Activated T-cell treated with anti-CD3 and anti-CD28 coated beads, Interleukin-2, amount 50 U/mL, for 1 hour (primary cell): Measurements from ENCODE around the gene HDAC5.
A peak's percentile ranks its signal among the peaks of the same experiment; 100 is the strongest.
"Not testable (repeated sequence)": the region's sequence is repeated elsewhere in the genome, so short reads cannot be mapped to it uniquely, and the experiment has no call there.

Source experiments
- DNase-seq: peaks from one replicate; pipeline ENCODE4 v3.0.0-alpha.2; 2020

HDAC5 gene

GRCh38 chr17:44123356-44124117 is at the start of gene HDAC5:
TSS of gene HDAC5 (minus strand) at chr17:44123641. CDS start at chr17:44117515, 6,126 bp downstream.
- DNase-seq: peak; percentile 97

- no peak for DNase-seq
Measured at GRCh38 chr17:44171931-44172455, 48.6 kb upstream of the HDAC5 start.

DNA sequence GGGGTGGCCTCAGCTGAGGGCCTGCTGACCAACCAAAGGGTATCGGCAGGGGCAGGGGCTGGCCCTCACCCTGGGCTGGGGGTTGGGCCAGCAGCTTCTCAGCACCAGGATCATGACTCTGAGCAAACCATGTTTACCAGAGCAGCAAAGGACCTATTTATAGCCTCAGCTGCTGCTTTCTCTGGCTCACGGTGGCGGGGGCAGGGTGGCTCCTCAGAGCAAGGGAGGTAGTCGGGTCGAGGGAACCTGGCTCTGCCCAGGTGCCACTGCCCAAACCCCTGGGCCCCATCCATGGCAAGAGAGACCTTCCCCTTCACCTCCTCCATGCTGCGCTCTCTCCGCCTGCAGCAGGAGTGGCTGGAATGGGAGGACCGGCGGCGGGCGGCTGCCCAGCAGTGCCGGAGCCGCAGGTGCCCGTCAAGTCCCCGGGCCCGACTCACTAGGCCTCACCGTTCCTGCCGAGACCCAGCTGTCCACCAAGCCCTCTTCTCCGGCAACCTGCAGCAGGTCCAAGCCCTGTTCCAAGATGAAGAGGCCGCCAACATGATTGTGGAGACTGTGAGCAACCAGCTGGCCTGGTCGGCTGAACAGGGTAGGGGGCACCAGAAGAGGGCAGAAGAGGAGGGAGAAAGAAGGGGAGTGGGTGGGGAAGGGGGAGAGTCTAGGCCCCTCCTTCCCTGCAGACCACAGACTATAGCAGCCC is 47.2 kb upstream of the HDAC5 start, which contains the start of gene ASB16:
TSS of gene ASB16 (plus strand) at position 206 of the 703 bp plus-strand sequence. CDS start at position 292, 86 bp downstream.
- DNase-seq: no peak

DNA sequence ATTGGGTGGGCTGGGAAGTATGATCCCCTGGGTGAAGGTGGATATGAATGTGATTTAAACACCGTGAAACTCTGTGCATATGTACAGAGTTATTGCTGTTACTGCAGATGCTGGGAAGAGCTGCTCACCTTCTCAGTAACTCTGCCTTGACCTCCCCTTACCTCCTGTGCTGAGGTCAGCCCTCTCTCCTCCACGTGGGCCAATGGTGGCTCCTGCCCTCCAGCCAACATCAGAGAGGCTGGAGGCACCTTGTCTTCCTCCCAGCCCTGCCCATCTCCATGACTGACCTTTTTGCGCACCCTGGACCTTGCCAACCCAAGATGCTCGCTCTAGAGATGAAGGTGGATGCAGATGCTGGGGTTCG is 46.7 kb upstream of the HDAC5 start:
- DNase-seq: no peak

DNA sequence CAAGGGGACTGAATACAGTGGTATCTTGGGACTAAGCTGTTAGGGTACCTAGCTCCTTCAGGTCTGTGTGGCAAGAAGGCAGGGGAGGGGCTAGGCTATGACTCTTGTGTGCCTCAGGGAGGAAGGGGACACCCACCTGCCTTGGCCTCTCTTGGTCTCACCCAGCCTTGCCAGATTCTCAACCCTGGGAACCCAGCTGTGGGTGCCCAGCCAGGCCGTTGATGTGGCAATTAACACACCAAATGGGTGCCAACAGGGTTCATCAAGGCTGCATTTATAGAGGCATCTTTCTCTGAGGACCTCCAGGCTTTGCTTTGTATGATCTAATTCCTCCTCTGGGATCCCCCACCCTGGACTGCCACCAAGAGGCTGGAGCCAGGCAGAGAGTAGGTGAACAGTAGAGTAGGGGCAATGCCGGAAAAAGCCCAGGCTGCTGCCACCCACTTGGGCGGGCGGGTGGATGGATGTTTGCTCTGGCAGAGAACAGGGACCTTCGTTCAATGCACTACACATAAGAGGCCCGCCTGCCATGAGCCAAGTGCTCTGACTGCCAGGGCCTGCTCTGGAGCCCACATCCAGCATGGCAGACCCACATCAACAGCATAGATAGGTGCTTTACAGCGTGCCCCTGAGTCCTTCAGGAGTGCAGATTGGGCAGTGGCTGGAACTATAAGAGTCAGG is 43.9 kb upstream of the HDAC5 start:
- no peak for DNase-seq

GRCh38 chr17:44164476-44164875 is 41.0 kb upstream of the HDAC5 start:
- DNase-seq: no peak

DNA sequence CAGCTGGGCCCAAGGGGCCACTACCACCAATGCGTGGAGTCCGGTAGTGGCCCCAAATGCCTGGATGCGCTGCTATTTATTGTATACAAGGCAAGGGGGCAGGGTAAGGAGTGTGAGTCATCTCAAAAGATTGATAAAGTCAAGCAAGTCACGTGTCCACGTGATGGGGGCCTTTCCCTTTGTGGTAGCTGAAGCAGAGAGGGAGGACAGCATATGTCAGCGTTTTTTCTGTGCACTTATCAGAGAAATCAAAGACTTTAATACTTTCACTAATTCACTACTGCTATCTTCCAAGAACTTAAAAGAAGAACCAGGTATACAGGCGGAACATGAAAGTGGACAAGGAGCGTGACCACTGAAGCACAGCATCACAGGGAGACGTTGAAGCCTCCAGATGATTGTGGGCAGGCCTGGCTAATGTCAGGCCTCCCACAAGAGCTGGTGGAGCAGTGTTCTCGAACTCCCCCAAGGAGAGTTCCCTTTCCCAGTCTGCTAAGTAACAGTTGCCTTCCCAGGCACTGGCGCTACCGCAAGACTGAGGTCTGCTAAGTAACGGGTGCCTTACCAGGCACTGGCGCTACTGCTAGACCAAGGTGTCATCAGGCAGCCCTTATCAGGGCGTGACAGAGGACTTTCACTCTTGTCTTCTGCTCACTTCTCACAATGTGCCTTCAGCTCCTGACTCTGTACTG is 36.2 kb upstream of the HDAC5 start:
- DNase-seq: no peak

DNA sequence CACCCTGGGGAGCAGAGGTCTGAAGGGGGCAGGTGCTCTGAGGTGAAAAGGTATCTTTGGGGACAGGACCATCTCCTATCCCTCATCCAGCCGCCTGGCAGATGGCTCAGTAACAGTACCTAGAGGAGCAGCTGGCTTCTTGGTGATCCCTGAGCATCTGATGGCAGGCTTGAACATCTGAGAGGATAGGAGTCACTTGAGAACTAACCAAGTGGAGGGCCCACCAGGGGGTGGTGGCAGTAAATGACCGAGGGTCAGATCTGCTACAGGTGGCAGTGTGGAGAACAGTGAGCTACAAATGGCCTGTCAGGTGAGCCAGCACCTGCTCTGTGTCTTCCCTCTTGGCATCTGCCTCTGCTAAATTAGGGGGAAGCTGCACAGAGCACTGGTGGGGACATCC is 32.0 kb upstream of the HDAC5 start:
- no peak for DNase-seq

DNA sequence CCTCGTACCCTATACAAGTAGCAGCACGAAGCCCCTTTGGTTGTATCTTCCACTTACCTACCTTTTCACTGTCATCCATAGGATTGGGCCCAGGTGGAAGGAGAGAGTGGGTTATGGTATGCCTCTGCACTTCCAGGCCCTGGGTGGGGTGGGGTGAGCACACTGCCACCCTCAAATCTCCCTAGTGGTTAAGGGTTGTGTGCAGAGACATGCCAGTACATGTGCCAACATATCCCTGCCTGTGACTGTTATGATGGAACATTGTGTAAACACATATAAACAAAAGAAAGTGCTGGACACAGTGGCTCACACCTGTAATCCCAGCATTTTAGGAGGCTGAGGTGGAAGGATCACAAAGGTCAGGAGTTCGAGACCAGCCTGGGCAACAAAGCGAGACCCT is 29.4 kb upstream of the HDAC5 start:
- DNase-seq: no peak

DNA sequence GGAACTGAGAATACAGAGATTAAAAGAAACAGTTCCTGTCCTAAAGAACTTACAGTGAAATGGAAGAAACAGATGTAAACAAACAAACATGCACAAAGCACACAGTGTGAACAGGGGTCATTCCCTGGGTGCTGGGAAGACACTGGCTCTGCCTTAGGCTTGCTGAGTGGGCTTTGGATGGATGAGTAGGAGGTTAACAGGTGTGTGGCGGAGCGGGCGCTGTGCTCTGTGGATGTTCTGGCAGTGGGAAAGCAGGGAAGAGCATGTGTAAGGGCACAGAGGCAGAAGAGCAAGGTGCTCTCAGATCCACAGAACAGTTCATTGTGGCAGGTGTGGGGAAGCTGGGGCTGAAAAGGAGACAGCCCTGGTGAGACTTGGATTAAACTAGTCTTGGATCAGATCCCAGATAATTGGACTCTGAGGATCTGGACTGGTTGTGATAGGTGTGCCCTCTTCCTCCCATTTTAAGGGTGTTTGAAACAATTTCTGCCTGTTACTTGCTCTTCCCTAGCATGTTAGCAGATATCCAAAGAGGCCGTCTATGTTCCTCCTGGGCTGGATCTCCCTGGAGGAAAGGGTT is 26.4 kb upstream of the HDAC5 start:
- DNase-seq: no peak

GRCh38 chr17:44149066-44149465 is 25.6 kb upstream of the HDAC5 start:
- DNase-seq: not testable (repeated sequence)

GRCh38 chr17:44147812-44148211 is 24.4 kb upstream of the HDAC5 start:
- no peak for DNase-seq

- DNase-seq: no peak
Measured at GRCh38 chr17:44146375-44147346, 23.2 kb upstream of the HDAC5 start.

- no peak for DNase-seq
Measured at GRCh38 chr17:44144966-44145739, 21.7 kb upstream of the HDAC5 start.

DNA sequence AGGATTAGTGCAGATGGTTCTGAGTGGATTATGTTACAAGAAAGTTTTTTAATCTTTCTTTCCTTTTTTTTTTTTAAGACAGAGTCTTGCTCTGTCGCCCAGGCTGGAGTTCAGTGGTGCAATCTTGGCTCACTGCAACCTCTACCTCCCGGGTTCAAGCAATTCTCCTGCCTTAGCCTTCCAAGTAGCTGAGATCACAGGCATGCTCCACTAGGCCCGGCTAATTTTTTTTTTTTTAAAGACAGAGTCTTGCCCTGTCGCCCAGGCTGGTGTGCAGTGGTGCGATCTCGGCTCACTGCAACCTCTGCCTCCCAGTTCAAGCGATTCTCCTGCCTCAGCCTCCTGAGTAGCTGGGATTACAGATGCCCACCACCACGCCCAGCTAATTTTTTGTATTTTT is 20.5 kb upstream of the HDAC5 start:
- DNase-seq: not testable (repeated sequence)

DNA sequence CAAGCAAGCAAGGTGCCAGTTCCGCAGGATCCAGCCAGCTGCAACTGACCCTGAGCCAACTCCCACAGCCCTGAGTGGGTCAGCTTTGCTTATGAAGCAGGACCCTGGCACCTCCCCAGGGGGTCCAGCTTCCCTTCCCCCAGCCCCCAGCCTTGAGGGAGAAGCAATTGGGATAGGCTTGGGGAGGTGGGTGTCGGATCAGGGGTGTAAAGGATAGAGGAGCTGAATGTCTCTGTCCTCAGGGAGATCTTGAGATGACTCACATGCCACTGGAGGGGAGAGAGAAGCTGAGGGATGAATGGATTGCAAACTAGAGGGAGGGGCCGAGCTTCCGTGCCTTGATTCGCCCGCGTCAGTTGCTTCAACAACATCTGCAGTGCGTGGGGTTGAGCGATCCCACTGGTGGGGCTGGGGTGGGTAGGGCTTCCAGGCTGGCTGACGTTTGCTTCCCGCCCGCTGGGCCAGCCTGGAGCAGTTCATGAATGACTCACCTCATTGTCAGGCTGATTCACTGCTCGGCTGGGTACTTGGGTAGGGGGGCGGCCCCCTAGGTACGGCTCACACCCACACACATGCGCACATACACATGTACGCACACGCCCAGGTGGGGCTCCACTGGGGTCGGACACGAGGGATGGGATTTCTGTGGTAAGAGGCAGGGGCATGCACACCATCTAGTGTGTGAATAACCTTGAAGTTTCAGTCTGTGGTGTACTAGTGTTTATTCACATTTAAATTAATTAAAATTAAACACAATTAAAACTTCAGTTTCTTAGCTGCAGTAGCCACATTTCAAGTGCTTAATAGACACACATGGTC is 14.7 kb upstream of the HDAC5 start:
- DNase-seq: peak; percentile 50

DNA sequence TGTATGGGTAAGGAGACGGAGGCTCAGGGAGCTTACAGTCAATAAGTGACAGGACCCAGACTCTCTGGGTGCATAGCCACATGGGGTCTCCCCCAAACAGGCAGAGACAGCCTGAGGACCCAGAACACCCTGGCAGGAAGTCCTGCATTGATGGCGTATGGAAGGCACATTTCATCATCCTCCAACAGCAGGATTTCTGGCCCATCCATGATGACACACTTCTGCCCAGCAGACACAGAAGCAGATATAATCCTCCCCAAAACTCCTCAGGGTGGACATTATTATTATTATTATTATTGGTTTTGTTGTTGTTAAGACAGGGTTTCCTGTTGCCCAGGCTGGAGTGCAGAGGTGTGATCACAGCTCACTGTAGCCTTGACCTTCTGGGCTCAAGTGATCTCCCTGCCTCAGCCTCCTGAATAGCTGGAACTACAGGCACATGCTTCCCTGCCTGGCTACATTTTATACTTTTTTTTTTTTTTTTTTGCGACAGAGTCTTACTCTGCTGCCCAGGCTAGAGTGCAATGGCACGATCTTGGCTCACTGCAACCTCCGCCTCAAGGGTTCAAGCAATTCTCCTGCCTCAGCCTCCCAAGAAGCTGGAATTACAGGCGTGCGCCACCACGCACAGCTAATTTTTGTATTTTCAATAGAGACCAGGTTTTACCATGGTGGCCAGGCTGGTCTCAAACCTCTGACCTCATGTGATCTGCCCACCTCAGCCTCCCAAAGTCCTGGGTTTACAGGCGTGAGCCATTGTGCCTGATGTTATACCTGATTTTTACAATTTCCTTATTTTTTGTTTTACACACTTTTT is 11.5 kb upstream of the HDAC5 start:
- DNase-seq: no peak

DNA sequence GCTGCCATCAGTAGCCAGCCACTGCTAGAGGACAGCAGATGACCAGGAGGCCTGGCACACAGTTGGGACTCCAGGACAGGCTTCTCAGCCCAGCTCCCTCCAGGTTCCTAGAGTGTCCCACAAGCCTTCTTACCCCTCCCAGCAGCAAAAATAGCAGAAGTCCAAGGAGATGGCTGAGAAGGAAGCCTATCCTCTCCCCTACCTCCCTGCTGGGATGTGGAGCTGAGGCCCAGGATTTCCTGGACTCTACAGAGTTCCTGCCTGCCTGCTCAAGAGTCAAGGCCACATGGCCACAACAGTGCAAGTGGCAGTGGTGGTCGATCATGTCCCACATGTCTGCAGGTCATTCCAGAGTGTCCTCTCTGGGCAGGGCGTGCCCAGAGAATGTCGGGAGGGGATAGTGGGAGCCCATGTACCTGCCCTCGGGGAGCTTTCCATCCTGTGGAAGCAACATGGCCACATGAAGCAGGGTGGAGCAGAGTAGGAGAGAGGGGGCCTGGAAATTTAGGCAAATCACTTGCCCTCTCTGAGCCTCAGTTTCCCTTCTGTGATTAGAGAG is 10.6 kb upstream of the HDAC5 start:
- no peak for DNase-seq
